Upper lobe of right lung (tissue), 1 donor: ENCODE measurements around the gene GCHFR. TPM values are rescaled to one million over a fixed set of nuclear protein-coding genes. Genes with fewer than 3 reads are reported as not detected.

ENCODE experiments used
- ATAC-seq: fragments of 200-7000 bp; cut with Tn5 transposase; one replicate; pipeline ENCODE4 v1.9.1; 2020; ENCODE audit warnings: mild to moderate bottlenecking, moderate library complexity
- DNase-seq: peaks from one replicate; pipeline ENCODE4 v3.0.0-alpha.2; 2020
- H3K27ac ChIP-seq: fragments of 200-600 bp; one replicate; pipeline ENCODE4 v1.8.0; 2022
- H3K27me3 ChIP-seq: fragments of 200-600 bp; one replicate; pipeline ENCODE4 v1.8.0; 2022; ENCODE audit warnings: mild to moderate bottlenecking
- H3K36me3 ChIP-seq: fragments of 200-600 bp; one replicate; pipeline ENCODE4 v1.8.0; 2022
- H3K4me1 ChIP-seq: fragments of 200-600 bp; one replicate; pipeline ENCODE4 v1.8.0; 2022
- H3K4me3 ChIP-seq: fragments of 200-600 bp; one replicate; pipeline ENCODE4 v1.8.0; 2022; ENCODE audit warnings: mild to moderate bottlenecking
- H3K9me3 ChIP-seq: fragments of 200-600 bp; one replicate; pipeline ENCODE4 v1.8.0; 2022
- intact Hi-C: fragments of 100-400 bp; cut with DNase I; formaldehyde crosslinking; loops from one replicate; pipeline ENCODE4 v1.11.0; 2022
- total RNA-seq: library from RNA; stranded (reverse); fragmentation: NEBNext Ultra II Directional; extraction: Animal tissue kit (Norgen Biotek cat#: 25700); gene quantifications from one replicate; pipeline ENCODE4 v1.2.1, GENCODE V29; 2021
- TF ChIP-seq, protein P1 (sequence below): fragments of 200-600 bp; IDR thresholded peaks from one replicate; pipeline ENCODE4 v1.8.0; 2022; ENCODE audit warnings: antibody characterized with exemption
- donor health status: DM: no; HTN: yes; CAD: no; lungs with severe emphysema.

The GCHFR gene
- total RNA-seq, 1 donor from 2014 or later: 55.2 TPM

DNA sequence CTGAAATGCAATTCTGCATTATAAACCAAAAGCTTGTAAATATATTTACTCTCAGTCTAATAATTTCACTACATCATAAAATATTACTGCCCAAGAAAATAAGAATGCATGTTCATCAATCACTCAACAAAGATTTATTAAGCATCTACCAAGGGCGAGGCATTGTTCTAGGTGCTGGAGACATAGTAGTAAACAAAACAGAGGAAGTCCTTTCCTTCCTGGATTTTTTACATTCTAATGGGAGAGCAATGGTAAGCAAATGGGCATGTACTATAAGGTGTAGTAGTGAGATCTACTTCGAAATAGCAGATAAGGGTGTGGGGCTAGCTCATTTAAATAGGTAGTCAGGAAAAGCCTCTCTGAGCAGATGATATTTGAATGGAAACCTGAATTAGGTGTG is 32.2 kb downstream of the GCHFR start:
- H3K4me3 ChIP-seq: no peak overlapping the region

GRCh38 chr15:40796512-40796911 is 32.6 kb downstream of the GCHFR start:
- Histone ChIP-seq H3K36me3 (peaks cover 7% of the 10 kb centered on the region), H3K4me1 (peaks cover 19% of the 10 kb centered on the region), H3K27me3 (no peaks in the 10 kb centered on the region), H3K9me3 (no peaks in the 10 kb centered on the region), H3K27ac (no peak overlapping the region), H3K4me3 (no peak overlapping the region)
- ATAC-seq: peak; percentile 53
- intact Hi-C loops: no loop called here
- no peak for DNase-seq
- TF ChIP-seq, protein P1, sequence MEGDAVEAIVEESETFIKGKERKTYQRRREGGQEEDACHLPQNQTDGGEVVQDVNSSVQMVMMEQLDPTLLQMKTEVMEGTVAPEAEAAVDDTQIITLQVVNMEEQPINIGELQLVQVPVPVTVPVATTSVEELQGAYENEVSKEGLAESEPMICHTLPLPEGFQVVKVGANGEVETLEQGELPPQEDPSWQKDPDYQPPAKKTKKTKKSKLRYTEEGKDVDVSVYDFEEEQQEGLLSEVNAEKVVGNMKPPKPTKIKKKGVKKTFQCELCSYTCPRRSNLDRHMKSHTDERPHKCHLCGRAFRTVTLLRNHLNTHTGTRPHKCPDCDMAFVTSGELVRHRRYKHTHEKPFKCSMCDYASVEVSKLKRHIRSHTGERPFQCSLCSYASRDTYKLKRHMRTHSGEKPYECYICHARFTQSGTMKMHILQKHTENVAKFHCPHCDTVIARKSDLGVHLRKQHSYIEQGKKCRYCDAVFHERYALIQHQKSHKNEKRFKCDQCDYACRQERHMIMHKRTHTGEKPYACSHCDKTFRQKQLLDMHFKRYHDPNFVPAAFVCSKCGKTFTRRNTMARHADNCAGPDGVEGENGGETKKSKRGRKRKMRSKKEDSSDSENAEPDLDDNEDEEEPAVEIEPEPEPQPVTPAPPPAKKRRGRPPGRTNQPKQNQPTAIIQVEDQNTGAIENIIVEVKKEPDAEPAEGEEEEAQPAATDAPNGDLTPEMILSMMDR: no peak

More for the DNA sequence above, 32.2 kb downstream of the GCHFR start:
- Histone ChIP-seq H3K36me3 (peaks cover 12% of the 10 kb centered on the region), H3K9me3 (no peaks in the 10 kb centered on the region), H3K27ac (no peak overlapping the region), H3K27me3 (no peaks in the 10 kb centered on the region), H3K4me1 (peaks cover 19% of the 10 kb centered on the region)
- no peak for ATAC-seq
- no peak for DNase-seq
- TF ChIP-seq, protein P1: no peak
- intact Hi-C loops: no loop called here

GRCh38 chr15:40799523-40799922 is 35.7 kb downstream of the GCHFR start:
- intact Hi-C loops: no loop called here
- TF ChIP-seq, protein P1: no peak
- Histone ChIP-seq H3K4me1 (peaks cover 19% of the 10 kb centered on the region), H3K27me3 (no peaks in the 10 kb centered on the region), H3K27ac (no peak overlapping the region), H3K4me3 (no peak overlapping the region), H3K9me3 (no peaks in the 10 kb centered on the region), H3K36me3 (no peaks in the 10 kb centered on the region)
- no peak for ATAC-seq
- no peak for DNase-seq

DNA sequence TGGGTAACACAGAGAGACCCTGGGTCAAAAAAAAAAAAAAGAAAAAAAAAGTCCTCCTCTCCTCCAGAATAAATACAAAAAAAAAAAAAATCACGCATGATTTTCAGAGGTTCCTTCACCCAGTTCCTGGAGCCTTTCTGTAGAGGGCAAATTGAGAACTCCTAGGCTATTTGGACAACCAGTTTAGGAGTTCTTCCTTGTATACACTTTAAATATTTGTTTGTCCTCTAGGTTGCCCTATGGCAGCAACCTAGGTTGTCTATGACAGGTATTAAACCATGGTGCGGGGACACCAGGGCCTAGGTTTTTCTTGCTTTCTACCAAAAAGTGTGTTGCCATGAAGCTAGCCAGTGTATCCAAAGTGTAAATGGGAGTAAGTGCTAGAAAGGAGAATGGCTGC is 39.2 kb downstream of the GCHFR start:
- DNase-seq: no peak
- Histone ChIP-seq H3K36me3 (no peaks in the 10 kb centered on the region), H3K9me3 (no peaks in the 10 kb centered on the region), H3K27ac (no peak overlapping the region), H3K27me3 (no peaks in the 10 kb centered on the region), H3K4me3 (no peak overlapping the region), H3K4me1 (peaks cover 16% of the 10 kb centered on the region)
- TF ChIP-seq, protein P1: no peak
- no peak for ATAC-seq
- intact Hi-C loops: no loop called here

DNA sequence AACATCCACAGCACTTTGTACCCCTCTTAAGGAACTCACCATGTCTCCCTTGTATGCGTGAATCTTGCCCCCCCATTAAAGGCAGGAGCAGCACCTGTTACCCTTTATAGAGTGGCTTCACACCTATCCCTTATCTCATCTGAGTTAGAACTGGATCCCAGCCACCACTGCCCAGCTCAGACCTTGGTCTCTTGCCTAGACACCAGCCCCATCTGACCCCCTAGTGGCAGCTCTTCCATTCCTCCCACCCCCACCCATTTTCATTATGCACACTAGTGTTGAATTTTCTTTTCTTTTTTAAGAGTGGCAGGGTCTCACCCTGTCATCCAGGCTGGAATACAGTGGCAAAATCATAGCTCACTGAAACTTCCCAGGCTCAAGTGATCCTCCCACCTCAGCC is 39.8 kb downstream of the GCHFR start:
- Histone ChIP-seq H3K36me3 (no peaks in the 10 kb centered on the region), H3K27ac (no peak overlapping the region), H3K4me1 (peaks cover 22% of the 10 kb centered on the region), H3K9me3 (no peaks in the 10 kb centered on the region), H3K4me3 (no peak overlapping the region), H3K27me3 (no peaks in the 10 kb centered on the region)
- TF ChIP-seq, protein P1: no peak
- intact Hi-C loops: no loop called here
- no peak for ATAC-seq
- DNase-seq: no peak

DNA sequence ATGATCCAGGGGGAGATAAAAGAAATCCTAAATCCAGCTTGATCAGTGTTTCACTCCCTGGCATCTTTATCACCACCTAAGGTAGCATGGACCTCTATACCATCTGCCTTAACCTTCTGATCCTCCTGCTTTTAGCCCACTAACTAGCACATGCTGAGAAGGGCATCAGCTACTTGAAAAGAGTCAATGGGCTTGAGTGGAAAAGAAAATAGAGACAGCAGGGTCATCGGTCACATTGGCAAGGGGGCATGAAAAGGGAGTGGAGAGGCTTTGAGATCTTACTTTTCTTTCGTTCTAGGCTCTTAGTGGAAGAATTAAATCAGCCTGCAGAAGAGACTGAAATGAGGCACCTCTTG is 42.8 kb downstream of the GCHFR start:
- Histone ChIP-seq H3K27me3 (no peaks in the 10 kb centered on the region), H3K36me3 (peaks cover 10% of the 10 kb centered on the region), H3K27ac (peak overlapping the region; percentile 91), H3K4me1 (peaks cover 22% of the 10 kb centered on the region), H3K9me3 (no peaks in the 10 kb centered on the region), H3K4me3 (peak overlapping the region; percentile 69)
- no peak for DNase-seq
- intact Hi-C loops: no loop called here
- TF ChIP-seq, protein P1: no peak
- no peak for ATAC-seq
